Measurements from ENCODE around the gene NGDN. TPM values are rescaled to one million over a fixed set of nuclear protein-coding genes. Genes with fewer than 3 reads are reported as not detected.
"Not testable (repeated sequence)": the region's sequence is repeated elsewhere in the genome, so short reads cannot be mapped to it uniquely, and the experiment has no call there.

The NGDN gene
- total RNA-seq, 3 donors from 2014 or later (not counting 1 experiment from before 2014, with no cell fraction given): 110 to 136 (median 126) TPM

- WGBS (ENCODE audit: insufficient coverage): 74% methylated on average over 2 of the region's 2 CpGs
- Histone ChIP-seq H3K4me3 (ENCODE audit: low read length) (no peak overlapping the region), H3K4me1 (ENCODE audit: control insufficient read depth, insufficient read depth, low read length) (no peaks in the 10 kb centered on the region), H3K36me3 (ENCODE audit: control insufficient read depth, insufficient read depth, low read length) (no peaks in the 10 kb centered on the region), H3K27me3 (ENCODE audit: control insufficient read depth, insufficient read depth, low read length) (no peaks in the 10 kb centered on the region), H3K9me3 (ENCODE audit: control insufficient read depth, insufficient read depth, low read length) (no peaks in the 10 kb centered on the region), H3K27ac (ENCODE audit: low read length) (no peak overlapping the region)
- Mint-ChIP-seq H3K36me3 (no peaks in the 10 kb centered on the region), H3K27me3 (ENCODE audit: low read depth in 2 of 2) (peaks cover 29 to 30% of the 10 kb centered on the region in 2 donors), H3K9me3 (no peaks in the 10 kb centered on the region), H3K4me1 (no peaks in the 10 kb centered on the region), H3K4me3 (no peak overlapping the region), H3K27ac (no peak overlapping the region)
- DNase-seq (no peak), ATAC-seq (no peak)
- TF ChIP-seq CTCF (IDR thresholded peaks at IDR 0.05): no peak
- intact Hi-C loops (cut with micrococcal nuclease): no loop called here
Measured at GRCh38 chr14:23450379-23450778, 19.1 kb upstream of the NGDN start.

DNA sequence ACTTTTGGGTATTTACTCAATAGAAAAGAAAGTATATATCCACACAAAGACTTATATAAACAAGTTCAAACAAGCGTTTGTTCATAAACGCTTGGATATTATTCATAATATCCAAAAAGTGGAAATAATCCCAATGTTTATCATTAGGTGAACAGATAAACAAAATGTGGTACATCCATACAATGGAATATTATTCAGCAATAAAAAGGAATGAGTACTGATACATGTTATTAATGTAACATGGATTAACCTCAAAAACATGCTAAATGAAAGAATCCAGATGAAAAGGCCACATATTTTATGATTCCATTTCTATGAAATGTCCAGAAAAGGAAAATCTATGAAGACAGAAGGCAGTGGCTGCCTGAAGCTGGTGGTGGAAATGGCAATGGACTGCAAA, 17.3 kb upstream of the NGDN start:
- H3K4me1 Mint-ChIP-seq: no peaks in the 10 kb centered on the region
- ATAC-seq (no peak), DNase-seq (no peak)
- Histone ChIP-seq H3K9me3 (ENCODE audit: control insufficient read depth, insufficient read depth, low read length) (no peaks in the 10 kb centered on the region), H3K27me3 (ENCODE audit: control insufficient read depth, insufficient read depth, low read length) (peaks cover 2% of the 10 kb centered on the region), H3K36me3 (ENCODE audit: control insufficient read depth, insufficient read depth, low read length) (no peaks in the 10 kb centered on the region), H3K4me1 (ENCODE audit: control insufficient read depth, insufficient read depth, low read length) (no peaks in the 10 kb centered on the region), H3K4me3 (ENCODE audit: low read length) (no peak overlapping the region), H3K27ac (ENCODE audit: low read length) (no peak overlapping the region)
- no peaks in the 10 kb centered on the region for H3K9me3 Mint-ChIP-seq
- no peak overlapping the region for H3K4me3 Mint-ChIP-seq
- no peaks in the 10 kb centered on the region for H3K36me3 Mint-ChIP-seq
- peaks cover 29 to 36% of the 10 kb centered on the region in 2 donors for H3K27me3 Mint-ChIP-seq (ENCODE audit: low read depth in 2 of 2)
- no peak for TF ChIP-seq CTCF (IDR thresholded peaks at IDR 0.05)
- H3K27ac Mint-ChIP-seq: no peak overlapping the region
- intact Hi-C loops (cut with micrococcal nuclease): no loop called here
- WGBS (ENCODE audit: insufficient coverage): no CpG with 5 or more reads among the region's 2 CpGs

GRCh38 chr14:23454445-23454856, 15.1 kb upstream of the NGDN start:
- peaks cover 30 to 39% of the 10 kb centered on the region in 2 donors for H3K27me3 Mint-ChIP-seq (ENCODE audit: low read depth in 2 of 2)

DNA sequence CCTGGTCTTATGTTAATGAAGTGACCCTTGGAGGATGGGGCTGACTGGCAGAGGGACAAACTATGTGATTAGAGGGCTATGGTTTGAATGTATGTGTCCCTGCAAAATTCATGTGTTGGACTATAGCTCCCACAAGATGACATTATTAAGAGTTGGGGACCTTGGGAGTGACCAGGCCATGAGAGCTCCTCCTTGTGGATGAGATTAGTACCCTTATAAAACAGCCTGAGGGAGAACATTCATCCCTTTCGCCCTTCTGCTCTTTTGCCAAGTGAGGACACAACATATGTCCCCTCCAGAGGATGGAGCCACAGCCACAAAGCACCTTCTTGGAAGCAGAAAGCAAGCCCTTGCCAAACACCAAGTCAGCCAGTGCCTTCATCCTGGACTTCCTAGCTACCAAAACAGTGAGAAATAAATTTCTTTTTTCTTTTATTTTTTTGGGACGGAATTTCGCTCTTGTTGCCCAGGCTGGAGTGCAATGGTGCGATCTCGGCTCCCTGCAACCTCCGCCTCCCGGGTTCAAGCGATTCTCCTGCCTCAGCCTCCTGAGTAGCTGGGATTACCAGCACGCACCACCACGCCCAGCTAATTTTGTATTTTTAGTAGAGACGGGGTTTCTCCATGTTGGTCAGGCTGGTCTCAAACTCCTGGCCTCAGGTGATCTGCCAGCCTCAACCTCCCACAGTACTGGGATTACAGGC, 12.5 kb upstream of the NGDN start:
- H3K27ac Mint-ChIP-seq, H3K36me3 Mint-ChIP-seq: not testable (repeated sequence)

More at GRCh38 chr14:23454445-23454856, 15.1 kb upstream of the NGDN start:
- Mint-ChIP-seq H3K9me3 (no peaks in the 10 kb centered on the region), H3K36me3 (no peaks in the 10 kb centered on the region), H3K27ac (no peak overlapping the region), H3K4me1 (no peaks in the 10 kb centered on the region), H3K4me3 (no peak overlapping the region)
- Histone ChIP-seq H3K4me3 (ENCODE audit: low read length) (no peak overlapping the region), H3K27ac (ENCODE audit: low read length) (no peak overlapping the region), H3K27me3 (ENCODE audit: control insufficient read depth, insufficient read depth, low read length) (peaks cover 8% of the 10 kb centered on the region), H3K9me3 (ENCODE audit: control insufficient read depth, insufficient read depth, low read length) (no peaks in the 10 kb centered on the region), H3K4me1 (ENCODE audit: control insufficient read depth, insufficient read depth, low read length) (no peaks in the 10 kb centered on the region), H3K36me3 (ENCODE audit: control insufficient read depth, insufficient read depth, low read length) (no peaks in the 10 kb centered on the region)
- no peak for TF ChIP-seq CTCF (IDR thresholded peaks at IDR 0.05)
- intact Hi-C loops (cut with micrococcal nuclease): no loop called here
- DNase-seq (no peak), ATAC-seq (no peak)
- 15% methylated on average over 1 of the region's 1 CpG for WGBS (ENCODE audit: insufficient coverage)

More for the DNA sequence above, 12.5 kb upstream of the NGDN start:
- H3K9me3 ChIP-seq (ENCODE audit: control insufficient read depth, insufficient read depth, low read length); H3K4me1 ChIP-seq (ENCODE audit: control insufficient read depth, insufficient read depth, low read length); H3K36me3 ChIP-seq (ENCODE audit: control insufficient read depth, insufficient read depth, low read length); H3K4me3 Mint-ChIP-seq; intact Hi-C loops (cut with micrococcal nuclease); DNase-seq; ATAC-seq; H3K4me1 Mint-ChIP-seq; H3K9me3 Mint-ChIP-seq; H3K4me3 ChIP-seq (ENCODE audit: low read length); H3K27ac ChIP-seq (ENCODE audit: low read length): not testable (repeated sequence)
- WGBS (ENCODE audit: insufficient coverage): 92% methylated on average over 10 of the region's 11 CpGs
- peaks cover 14% of the 10 kb centered on the region for H3K27me3 ChIP-seq (ENCODE audit: control insufficient read depth, insufficient read depth, low read length)
- peaks cover 31 to 48% of the 10 kb centered on the region in 2 donors for H3K27me3 Mint-ChIP-seq (ENCODE audit: low read depth in 2 of 2)
